A549 (cell line): ENCODE results near the gene CCDC60.

ENCODE experiments used
- KDM1A ChIP-seq: fragments of 200-600 bp; sonication (generic); IDR thresholded peaks from 2 replicates; pipeline ENCODE4 v1.6.1; 2016; ENCODE audit warnings: low read depth, mild to moderate bottlenecking
- RAD21 ChIP-seq, 2 experiments: fragments of >200 bp in 1 of 2; sonication (Bioruptor Twin) in 1 of 2; formaldehyde crosslinking in 1 of 2; IDR thresholded peaks in 1 of 2; conservative IDR thresholded peaks in 1 of 2; 2 replicates in 1 of 2; 3 replicates in 1 of 2; pipeline ENCODE4 v1.6.1; 2012 to 2018; ENCODE audit warnings: inconsistent platforms in 1 of 2
- TF ChIP-seq, protein P1 (sequence below): fragments of >200 bp; sonication (Bioruptor Twin); formaldehyde crosslinking; IDR thresholded peaks from 3 replicates; pipeline ENCODE4 v1.5.1; 2016

DNA sequence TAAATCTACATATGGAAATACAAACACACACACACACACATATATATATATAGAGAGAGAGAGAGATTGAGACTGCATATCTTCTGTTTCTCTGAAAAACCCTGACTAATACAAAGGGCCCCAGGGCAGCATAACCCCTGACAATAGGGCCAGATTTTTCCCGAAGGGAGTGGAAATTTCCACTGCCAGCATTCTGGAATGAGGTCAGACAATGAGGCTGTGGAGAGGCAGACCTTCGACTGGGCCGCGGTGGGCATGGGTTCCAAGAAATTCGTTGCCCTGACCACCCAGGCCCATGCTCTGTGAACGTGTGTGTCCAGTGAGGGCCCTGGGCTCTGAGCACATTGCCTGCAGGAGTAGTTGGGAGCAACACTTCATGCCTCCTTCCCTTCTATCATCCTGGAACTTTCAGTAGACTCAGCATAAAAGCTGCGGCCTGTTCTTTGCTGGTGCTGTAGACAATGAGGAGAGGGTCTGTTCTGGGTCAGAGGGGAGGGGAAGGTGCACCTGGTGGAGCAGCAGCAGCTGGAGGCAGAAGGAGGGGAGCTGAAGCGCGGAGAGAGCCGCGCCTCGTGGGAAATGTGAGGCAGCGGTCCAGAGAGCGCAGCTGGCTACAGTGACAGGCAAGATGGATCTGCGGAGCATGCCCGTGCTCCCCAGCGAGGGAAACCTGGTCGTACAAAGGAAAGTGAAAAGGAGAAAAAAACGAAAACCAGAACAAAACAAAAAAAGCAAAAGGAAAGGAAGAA lies 25.6 kb upstream of the CCDC60 start:
- TF ChIP-seq, protein P1, sequence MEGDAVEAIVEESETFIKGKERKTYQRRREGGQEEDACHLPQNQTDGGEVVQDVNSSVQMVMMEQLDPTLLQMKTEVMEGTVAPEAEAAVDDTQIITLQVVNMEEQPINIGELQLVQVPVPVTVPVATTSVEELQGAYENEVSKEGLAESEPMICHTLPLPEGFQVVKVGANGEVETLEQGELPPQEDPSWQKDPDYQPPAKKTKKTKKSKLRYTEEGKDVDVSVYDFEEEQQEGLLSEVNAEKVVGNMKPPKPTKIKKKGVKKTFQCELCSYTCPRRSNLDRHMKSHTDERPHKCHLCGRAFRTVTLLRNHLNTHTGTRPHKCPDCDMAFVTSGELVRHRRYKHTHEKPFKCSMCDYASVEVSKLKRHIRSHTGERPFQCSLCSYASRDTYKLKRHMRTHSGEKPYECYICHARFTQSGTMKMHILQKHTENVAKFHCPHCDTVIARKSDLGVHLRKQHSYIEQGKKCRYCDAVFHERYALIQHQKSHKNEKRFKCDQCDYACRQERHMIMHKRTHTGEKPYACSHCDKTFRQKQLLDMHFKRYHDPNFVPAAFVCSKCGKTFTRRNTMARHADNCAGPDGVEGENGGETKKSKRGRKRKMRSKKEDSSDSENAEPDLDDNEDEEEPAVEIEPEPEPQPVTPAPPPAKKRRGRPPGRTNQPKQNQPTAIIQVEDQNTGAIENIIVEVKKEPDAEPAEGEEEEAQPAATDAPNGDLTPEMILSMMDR: no peak
- TF ChIP-seq KDM1A: no peak
- TF ChIP-seq RAD21 (conservative IDR thresholded peaks at IDR 0.05 in 1 of 2, IDR thresholded peaks at IDR 0.05 in 1 of 2): no peak
